ENCODE results near the gene NOX3. TPM values are rescaled to one million over a fixed set of nuclear protein-coding genes. Genes with fewer than 3 reads are reported as not detected.

The NOX3 gene
- polyA plus RNA-seq, 6 donors from 2014 or later: not detected

DNA sequence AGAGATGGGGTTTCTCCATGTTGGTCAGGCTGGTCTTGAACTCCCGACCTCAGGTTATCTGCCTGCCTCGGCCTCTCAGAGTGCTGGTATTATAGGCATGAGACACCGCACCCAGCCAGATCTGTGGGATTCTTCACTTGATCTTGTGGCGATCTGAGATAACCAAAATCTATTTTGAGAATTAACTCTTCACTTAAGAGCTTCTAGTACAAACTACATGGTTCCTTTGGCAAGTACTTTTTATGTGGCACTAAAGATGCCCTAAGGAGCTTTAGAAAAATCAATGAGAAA lies 103.6 kb downstream of the NOX3 start:
- Mint-ChIP-seq H3K27me3 (no peaks in the 10 kb centered on the region), H3K9me3 (peaks cover 18 to 40% (median 38%) of the 10 kb centered on the region in 7 donors), H3K4me3 (peak overlapping the region in 2 of 8 donors; percentile 16 to 45), H3K27ac (peak overlapping the region in 2 of 6 donors; percentile 44 to 98), H3K36me3 (peaks cover 6 to 29% of the 10 kb centered on the region in 2 donors), H3K4me1 (peaks cover 8 to 29% (median 23%) of the 10 kb centered on the region in 3 donors)
- no peak for DNase-seq
- no peak for ATAC-seq (ENCODE audit: low read depth in 2 of 2)

DNA sequence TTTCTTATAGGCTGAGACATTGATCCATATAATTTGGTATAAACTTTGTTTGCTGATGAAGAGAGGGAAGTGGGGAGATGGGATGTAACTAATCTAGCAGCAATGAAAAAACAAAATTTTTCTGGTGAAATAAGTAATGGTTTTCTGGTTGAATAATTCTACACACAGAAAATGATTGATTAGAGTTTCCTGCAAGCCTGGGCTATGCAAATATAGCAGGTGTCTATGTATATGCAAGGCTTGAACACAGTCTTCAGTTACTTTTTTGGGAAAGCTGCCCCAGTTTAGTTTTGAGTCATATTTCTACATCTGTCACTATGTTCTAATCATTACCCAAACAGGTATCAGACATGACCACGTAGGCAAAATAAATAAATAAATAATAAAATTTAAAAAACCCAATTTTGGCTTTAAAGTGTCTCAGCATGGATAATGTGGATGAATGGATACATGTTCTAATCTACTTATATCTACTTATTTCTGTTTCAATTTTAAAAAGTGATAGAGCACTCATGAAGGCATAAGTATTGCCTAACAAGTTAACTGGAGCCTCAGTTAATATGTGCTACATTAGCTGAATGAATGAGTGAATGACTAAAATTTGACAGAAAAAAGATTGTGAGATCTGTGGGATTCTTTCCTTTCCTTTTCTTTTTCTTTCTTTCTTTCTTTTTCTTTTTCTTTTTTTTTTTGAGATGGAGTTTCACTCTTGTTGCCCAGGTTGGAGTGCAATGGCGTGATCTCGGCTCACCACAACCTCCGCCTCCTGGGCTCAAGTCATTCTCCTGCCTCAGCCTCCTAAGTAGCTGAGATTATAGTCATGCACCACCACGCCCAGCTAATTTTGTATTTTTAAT lies 104.1 kb downstream of the NOX3 start:
- Mint-ChIP-seq H3K27me3 (no peaks in the 10 kb centered on the region), H3K27ac (peak overlapping the region in 1 of 6 donors; percentile 98), H3K9me3 (peaks cover 18 to 45% (median 44%) of the 10 kb centered on the region in 7 donors), H3K4me1 (peaks cover 8 to 29% (median 23%) of the 10 kb centered on the region in 3 donors), H3K36me3 (peaks cover 6 to 35% of the 10 kb centered on the region in 2 donors), H3K4me3 (peak overlapping the region in 2 of 8 donors; percentile 45 to 61)
- DNase-seq (no peak), ATAC-seq (ENCODE audit: low read depth in 2 of 2) (peak in 1 of 2 donors; percentile 37)

DNA sequence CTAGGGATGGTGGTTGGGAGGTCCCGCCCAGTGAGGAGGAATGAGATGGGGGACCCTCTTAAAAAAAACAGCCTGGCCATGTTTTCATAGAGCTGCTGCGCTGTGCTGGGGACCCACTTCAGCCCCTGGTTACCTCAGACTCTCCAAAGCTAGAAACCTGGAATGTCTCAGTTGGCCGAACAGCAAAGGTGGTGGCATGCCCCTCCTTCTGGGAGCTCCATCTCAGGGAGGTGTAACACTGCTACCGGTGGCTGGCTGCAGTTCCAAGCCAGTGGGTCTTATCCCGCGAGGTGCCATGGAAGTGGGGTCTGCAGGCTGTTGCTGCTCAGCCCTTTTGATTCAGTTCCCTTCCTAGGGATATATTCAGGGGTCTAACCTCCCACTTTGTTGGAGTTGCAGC lies 105.7 kb downstream of the NOX3 start:
- no peak overlapping the region for H3K4me3 Mint-ChIP-seq
- no peak for ATAC-seq (ENCODE audit: low read depth in 2 of 2)
- peaks cover 8 to 29% (median 23%) of the 10 kb centered on the region in 3 donors for H3K4me1 Mint-ChIP-seq
- no peak for DNase-seq
- H3K27ac Mint-ChIP-seq: no peak overlapping the region
- peaks cover 18 to 50% (median 41%) of the 10 kb centered on the region in 7 donors for H3K9me3 Mint-ChIP-seq
- H3K36me3 Mint-ChIP-seq: peaks cover 6 to 46% of the 10 kb centered on the region in 2 donors
- no peaks in the 10 kb centered on the region for H3K27me3 Mint-ChIP-seq

DNA sequence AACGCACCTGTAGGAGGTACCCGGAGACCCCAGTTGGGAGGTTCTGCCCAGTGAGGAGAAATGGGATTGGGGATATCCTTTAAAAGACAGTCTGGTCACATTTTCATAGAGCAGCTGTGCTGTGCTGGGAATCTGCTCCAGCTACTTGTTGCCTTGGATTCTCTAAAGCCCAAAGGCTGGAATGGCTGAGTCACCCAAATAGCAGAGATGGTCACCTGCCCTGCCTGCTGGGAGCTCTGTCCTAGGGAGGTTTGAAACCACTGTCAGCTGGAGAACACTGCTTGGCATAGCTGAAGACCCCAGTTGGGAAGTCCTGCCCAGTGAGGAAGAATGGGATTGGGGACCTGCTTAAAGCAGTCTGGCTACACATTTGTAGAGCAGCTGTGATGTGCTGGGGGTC lies 106.5 kb downstream of the NOX3 start:
- Mint-ChIP-seq H3K9me3 (peaks cover 13 to 44% (median 33%) of the 10 kb centered on the region in 7 donors), H3K36me3 (peaks cover under 1 to 40% of the 10 kb centered on the region in 2 donors), H3K4me3 (no peak overlapping the region), H3K27me3 (no peaks in the 10 kb centered on the region), H3K27ac (no peak overlapping the region), H3K4me1 (peaks cover 8 to 29% (median 23%) of the 10 kb centered on the region in 3 donors)
- DNase-seq (no peak), ATAC-seq (ENCODE audit: low read depth in 2 of 2) (no peak)

DNA sequence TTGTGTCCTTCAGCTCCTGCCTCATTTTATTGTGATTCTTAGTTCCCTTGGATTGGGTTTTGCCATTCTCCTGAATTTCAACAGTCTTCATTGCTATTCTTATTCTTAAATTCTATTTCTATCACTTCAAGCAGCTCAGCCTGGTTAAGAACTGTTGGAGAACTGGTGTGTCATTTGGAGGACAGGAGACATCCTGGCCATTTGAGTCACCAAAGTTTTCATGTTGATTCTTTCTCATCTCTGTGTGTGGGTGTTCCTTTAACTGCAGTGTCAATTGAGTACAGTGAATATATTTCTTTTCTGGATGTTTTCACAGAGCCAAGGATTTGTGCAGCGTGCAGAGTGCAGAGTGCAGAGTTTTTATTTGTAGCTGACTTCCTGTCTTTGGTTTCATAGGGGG lies 107.8 kb downstream of the NOX3 start:
- ATAC-seq (ENCODE audit: low read depth in 2 of 2) (no peak), DNase-seq (no peak)
- Mint-ChIP-seq H3K27ac (peak overlapping the region in 1 of 6 donors; percentile 67), H3K27me3 (no peaks in the 10 kb centered on the region), H3K4me3 (peak overlapping the region in 1 of 8 donors; percentile 3), H3K4me1 (peaks cover 8 to 29% (median 23%) of the 10 kb centered on the region in 3 donors), H3K36me3 (peaks cover 0 to 36% of the 10 kb centered on the region in 2 donors), H3K9me3 (peaks cover 11 to 34% (median 26%) of the 10 kb centered on the region in 7 donors)

DNA sequence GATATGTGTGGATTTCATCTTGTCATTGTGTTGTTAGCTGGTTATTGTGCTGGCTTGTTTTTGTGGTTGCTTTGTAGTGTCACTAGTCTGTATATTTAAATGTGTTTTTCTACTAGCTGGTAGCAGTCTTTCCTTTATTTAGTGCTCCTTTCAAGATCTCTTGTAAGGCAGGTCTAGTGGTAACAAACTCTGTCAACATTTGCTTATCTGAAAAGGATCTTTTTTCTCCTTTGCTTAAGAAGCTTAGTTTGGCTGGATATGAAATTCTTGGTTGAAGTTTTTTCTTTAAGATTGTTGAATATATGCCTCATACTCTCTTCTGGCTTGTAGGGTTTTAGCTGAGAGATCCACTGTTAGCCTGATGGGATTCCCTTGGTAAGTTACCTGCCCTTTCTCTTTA lies 108.7 kb downstream of the NOX3 start:
- no peak overlapping the region for H3K4me3 Mint-ChIP-seq
- peaks cover 8 to 24% (median 22%) of the 10 kb centered on the region in 3 donors for H3K4me1 Mint-ChIP-seq
- DNase-seq: no peak
- ATAC-seq (ENCODE audit: low read depth in 2 of 2): no peak
- no peak overlapping the region for H3K27ac Mint-ChIP-seq
- H3K27me3 Mint-ChIP-seq: no peaks in the 10 kb centered on the region
- peaks cover 0 to 36% of the 10 kb centered on the region in 2 donors for H3K36me3 Mint-ChIP-seq
- peaks cover 11 to 34% (median 26%) of the 10 kb centered on the region in 7 donors for H3K9me3 Mint-ChIP-seq

Other genes starting within 250 kb of the NOX3 start
- gene CLDN20, start 191.8 kb downstream of the NOX3 start, polyA plus RNA-seq (ENCODE audit: low read depth in 6 of 6): under 1 TPM in 1 of 6 donors, not detected in 5; 0.22 TPM
- 10 to 100 TPM in 5 of 6 donors, 1 to 10 TPM in 1; 8.6 to 20.0 (median 14.9) TPM for gene TFB1M, start 141.4 kb downstream of the NOX3 start, polyA plus RNA-seq (ENCODE audit: low read depth in 6 of 6)

Data from naive B cell (primary cell).